CD14-positive monocyte (primary cell): ENCODE results near the gene TCP10L. TPM values are rescaled to one million over a fixed set of nuclear protein-coding genes. Genes with fewer than 3 reads are reported as not detected.
A peak's percentile ranks its signal among the peaks of the same experiment; 100 is the strongest.

Experiments used
- DNase-seq, 3 donors: peaks; one replicate each; pipeline ENCODE4 v3.0.0-alpha.2; 2011 to 2022
- H2AFZ ChIP-seq: 2 replicates; pipeline ENCODE4 v1.6.0; 2012; ENCODE audit warnings: mild to moderate bottlenecking, low read depth, low read length, inconsistent platforms; ENCODE audit not compliant: insufficient read depth, poor library complexity, severe bottlenecking
- H3K27ac ChIP-seq, 2 donors: 1 replicate in 1 of 2; 2 replicates in 1 of 2; pipeline ENCODE4 v1.5.1; 2012 to 2013; ENCODE audit warnings: low read length in 2 of 2, control low read depth in 1 of 2, inconsistent platforms in 1 of 2, low read depth in 1 of 2, mild to moderate bottlenecking in 1 of 2
- H3K27me3 ChIP-seq, 2 donors: one replicate each; pipeline versions ENCODE4 v1.6.0 to v1.6.1; 2011 to 2013; ENCODE audit warnings: low read length in 2 of 2; ENCODE audit not compliant: control insufficient read depth in 2 of 2, insufficient read depth in 2 of 2
- H3K36me3 ChIP-seq, 2 donors: replicated peaks in 1 of 2; 1 replicate in 1 of 2; 2 replicates in 1 of 2; pipeline versions ENCODE4 v1.5.1 to v1.6.1; 2012 to 2013; ENCODE audit warnings: low read length in 2 of 2, control low read depth in 1 of 2, inconsistent platforms in 1 of 2, mild to moderate bottlenecking in 1 of 2; ENCODE audit not compliant: insufficient read depth in 2 of 2, control insufficient read depth in 1 of 2
- H3K4me1 ChIP-seq, 2 donors: 1 replicate in 1 of 2; 2 replicates in 1 of 2; pipeline versions ENCODE4 v1.5.1 to v1.6.1; 2012 to 2013; ENCODE audit warnings: low read length in 2 of 2, control low read depth in 1 of 2, inconsistent platforms in 1 of 2, mild to moderate bottlenecking in 1 of 2, moderate library complexity in 1 of 2; ENCODE audit not compliant: insufficient read depth in 2 of 2, control insufficient read depth in 1 of 2
- H3K4me2 ChIP-seq: replicated peaks from 2 replicates; pipeline ENCODE3; 2012; ENCODE audit warnings: low read length, moderate library complexity, mild to moderate bottlenecking; ENCODE audit not compliant: poor library complexity, severe bottlenecking; ENCODE audit errors: extremely low read depth
- H3K4me3 ChIP-seq, 3 experiments: fragments of 200-600 bp in 1 of 3; sonication (generic) in 1 of 3; replicated peaks in 1 of 3; 1 replicate in 2 of 3; 2 replicates in 1 of 3; pipeline ENCODE4 v1.5.1; 2011 to 2013; ENCODE audit warnings: low read length in 3 of 3, mild to moderate bottlenecking in 3 of 3, control low read depth in 2 of 3, low read depth in 2 of 3, inconsistent platforms in 1 of 3, moderate library complexity in 1 of 3
- H3K79me2 ChIP-seq: 2 replicates; pipeline ENCODE4 v1.6.0; 2012; ENCODE audit warnings: mild to moderate bottlenecking, control low read depth, inconsistent platforms, low read length, moderate library complexity; ENCODE audit not compliant: insufficient read depth
- H3K9ac ChIP-seq: 2 replicates; pipeline ENCODE4 v1.6.0; 2017; ENCODE audit warnings: low read length, mild to moderate bottlenecking; ENCODE audit not compliant: insufficient read depth, poor library complexity, severe bottlenecking
- H3K9me3 ChIP-seq, 2 donors: replicated peaks in 1 of 2; 1 replicate in 1 of 2; 2 replicates in 1 of 2; pipeline versions ENCODE4 v1.5.1 to v1.6.1; 2012 to 2013; ENCODE audit warnings: low read length in 2 of 2, control low read depth in 1 of 2; ENCODE audit not compliant: control insufficient read depth in 1 of 2, insufficient read depth in 1 of 2
- H4K20me1 ChIP-seq: 2 replicates; pipeline ENCODE4 v1.6.0; 2012; ENCODE audit warnings: mild to moderate bottlenecking, low read length, control low read depth, moderate library complexity; ENCODE audit not compliant: insufficient read depth
- H3K27ac Mint-ChIP-seq, 7 donors: one replicate each; pipeline ENCODE4 v1.8.0; 2020; ENCODE audit warnings: mild to moderate bottlenecking in 7 of 7, mixed read lengths in 7 of 7, moderate library complexity in 6 of 7, inconsistent platforms in 2 of 7
- H3K27me3 Mint-ChIP-seq, 3 donors: one replicate each; pipeline ENCODE4 v1.8.0; 2021 to 2022; ENCODE audit warnings: low read depth in 3 of 3, mild to moderate bottlenecking in 3 of 3, mixed read lengths in 3 of 3, moderate library complexity in 3 of 3, inconsistent platforms in 1 of 3
- H3K36me3 Mint-ChIP-seq, 2 donors: one replicate each; pipeline ENCODE4 v1.8.0; 2020; ENCODE audit warnings: mixed read lengths in 2 of 2, inconsistent platforms in 1 of 2, mild to moderate bottlenecking in 1 of 2
- H3K4me1 Mint-ChIP-seq: one replicate; pipeline ENCODE4 v1.8.0; 2020; ENCODE audit warnings: mild to moderate bottlenecking, mixed read lengths
- H3K4me3 Mint-ChIP-seq, 2 donors: one replicate each; pipeline ENCODE4 v1.8.0; 2020; ENCODE audit warnings: mild to moderate bottlenecking in 2 of 2, mixed read lengths in 2 of 2, moderate library complexity in 1 of 2
- H3K9me3 Mint-ChIP-seq, 7 donors: one replicate each; pipeline ENCODE4 v1.8.0; 2020 to 2022; ENCODE audit warnings: mixed read lengths in 7 of 7, mild to moderate bottlenecking in 6 of 7, moderate library complexity in 6 of 7, inconsistent platforms in 2 of 7
- CTCF ChIP-seq: fragments of 200-600 bp; IDR thresholded peaks from one replicate; pipeline ENCODE4 v1.8.0; 2022; ENCODE audit warnings: antibody characterized with exemption, mild to moderate bottlenecking
- WGBS: methylation state at CpG from one replicate; pipeline ENCODE4 v1.1.5; 2013; ENCODE audit warnings: missing lambda C conversion rate; ENCODE audit not compliant: insufficient coverage; 5-methylcytosine and 5-hydroxymethylcytosine counted together
- intact Hi-C, 2 donors: fragments of 100-400 bp; cut with micrococcal nuclease; formaldehyde crosslinking; loops; one replicate each; pipeline versions ENCODE4 v1.15.0 to v1.15.1; 2023
- polyA plus RNA-seq, 3 donors: library from polyadenylated mRNA; depleted of rRNA in 1 of 3; unstranded in 2 of 3; stranded (reverse) in 1 of 3; fragments of 300-500 nt in 2 of 3; fragments of >200 nt in 1 of 3; fragmentation: Illumina TruSeq in 2 of 3; gene quantifications; 1 replicate in 2 of 3; 2 replicates in 1 of 3; pipeline ENCODE4 v1.2.3, GENCODE V29; 2012 to 2021

The TCP10L gene
- polyA plus RNA-seq, 3 donors = 0.07 to 0.41 (median 0.12) TPM

GRCh38 chr21:32613436-32614043, 28.2 kb upstream of the TCP10L start:
- Histone ChIP-seq H2AFZ (peak overlapping the region; percentile 97), H3K27me3 (no peaks in the 10 kb centered on the region), H3K36me3 (peaks cover 8 to 15% of the 10 kb centered on the region in 2 donors), H4K20me1 (no peaks in the 10 kb centered on the region), H3K9ac (peak overlapping the region; percentile 82), H3K4me1 (peaks cover 16 to 20% of the 10 kb centered on the region in 2 donors), H3K27ac (peak overlapping the region in 1 of 2 donors; percentile 85), H3K4me2 (peak overlapping the region; percentile 96), H3K4me3 (peak overlapping the region; percentile 53 to 94 (median 84)), H3K79me2 (peaks cover 21% of the 10 kb centered on the region), H3K9me3 (no peaks in the 10 kb centered on the region)
- TF ChIP-seq CTCF = no peak
- peak overlapping the region in 4 of 7 donors; percentile 94 to 99 (median 98) for H3K27ac Mint-ChIP-seq
- WGBS = no CpG with 5 or more reads among the region's 16 CpGs
- intact Hi-C loops = no loop called here
- H3K4me1 Mint-ChIP-seq = peaks cover 16% of the 10 kb centered on the region
- H3K4me3 Mint-ChIP-seq = peak overlapping the region; percentile 95 to 99
- no peaks in the 10 kb centered on the region for H3K9me3 Mint-ChIP-seq
- H3K27me3 Mint-ChIP-seq = peaks cover 5 to 17% (median 7%) of the 10 kb centered on the region in 3 donors
- peaks cover 9 to 10% of the 10 kb centered on the region in 2 donors for H3K36me3 Mint-ChIP-seq
- DNase-seq = no peak

DNA sequence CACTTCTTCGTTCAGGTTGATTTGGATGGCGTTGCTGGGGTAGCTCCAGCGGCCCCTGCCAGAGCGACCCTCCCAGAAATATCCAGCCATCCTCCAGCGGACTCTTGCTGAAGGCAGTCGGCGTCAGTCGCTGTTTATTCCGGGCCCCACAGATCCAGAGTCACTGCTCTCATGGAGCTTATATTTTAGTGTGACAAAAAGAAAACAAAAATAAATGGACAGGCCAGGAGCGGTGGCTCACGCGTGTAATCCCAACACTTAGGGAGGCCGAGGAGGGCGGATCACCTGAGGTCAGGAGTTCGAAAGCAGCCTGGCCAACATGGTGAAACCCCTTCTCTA, 27.6 kb upstream of the TCP10L start:
- Mint-ChIP-seq H3K4me1 (peaks cover 16% of the 10 kb centered on the region), H3K4me3 (peak overlapping the region; percentile 95 to 99), H3K27ac (peak overlapping the region; percentile 93 to 99 (median 98)), H3K36me3 (peaks cover 12% of the 10 kb centered on the region in 2 donors), H3K27me3 (peaks cover 3 to 15% (median 7%) of the 10 kb centered on the region in 3 donors), H3K9me3 (no peaks in the 10 kb centered on the region)
- H3K4me2 ChIP-seq = peak overlapping the region; percentile 96
- H3K4me3 ChIP-seq = peak overlapping the region; percentile 53 to 94 (median 84)
- peaks cover 21% of the 10 kb centered on the region for H3K79me2 ChIP-seq
- H3K27ac ChIP-seq = peak overlapping the region; percentile 55 to 85
- H3K36me3 ChIP-seq = peaks cover 8 to 20% of the 10 kb centered on the region in 2 donors
- H3K9me3 ChIP-seq = no peaks in the 10 kb centered on the region
- H4K20me1 ChIP-seq = no peaks in the 10 kb centered on the region
- no peaks in the 10 kb centered on the region for H3K27me3 ChIP-seq
- intact Hi-C loops = no loop called here
- TF ChIP-seq CTCF = no peak
- H3K4me1 ChIP-seq = peaks cover 16 to 20% of the 10 kb centered on the region in 2 donors
- H3K9ac ChIP-seq = peak overlapping the region; percentile 82
- peak overlapping the region; percentile 97 for H2AFZ ChIP-seq
- no peak for DNase-seq
- WGBS = 3% methylated on average over 5 of the region's 15 CpGs
